K562 (cell line): ENCODE data around the gene SPOUT1. TPM values are rescaled to one million over a fixed set of nuclear protein-coding genes. Genes with fewer than 3 reads are reported as not detected.
A peak's percentile ranks its signal among the peaks of the same experiment; 100 is the strongest.

Source experiments
- CHCHD3 ChIP-seq: fragments of 250-450 bp; sonication (Bioruptor Pico); IDR thresholded peaks from 2 replicates; pipeline ENCODE4 v2.1.2; 2022; ENCODE audit warnings: mild to moderate bottlenecking
- DEAF1 ChIP-seq: fragments of 450-650 bp; formaldehyde crosslinking; IDR thresholded peaks from 2 replicates; pipeline ENCODE4 v1.4.0; 2020; ENCODE audit warnings: mild to moderate bottlenecking, moderate library complexity
- E2F5 ChIP-seq: sonication (generic); formaldehyde crosslinking; IDR thresholded peaks from 2 replicates; pipeline ENCODE4 v1.8.0; 2022; ENCODE audit warnings: mild to moderate bottlenecking, missing genetic modification reagents
- ESRRA ChIP-seq: fragments of 450-650 bp; IDR thresholded peaks from 2 replicates; pipeline ENCODE4 v1.6.1; 2014; ENCODE audit warnings: low read depth, mild to moderate bottlenecking, moderate library complexity, borderline replicate concordance
- FOXK1 ChIP-seq: sonication (generic); formaldehyde crosslinking; IDR thresholded peaks from 2 replicates; pipeline ENCODE4 v1.8.0; 2022; ENCODE audit warnings: missing genetic modification reagents, mild to moderate bottlenecking, borderline replicate concordance
- MEIS2 ChIP-seq: fragments of 450-650 bp; IDR thresholded peaks from 2 replicates; pipeline ENCODE4 v1.6.1; 2014; ENCODE audit warnings: mild to moderate bottlenecking; ENCODE audit not compliant: partially characterized antibody
- PCBP1 ChIP-seq: fragments of 200-400 bp; formaldehyde crosslinking; IDR thresholded peaks from 2 replicates; pipeline ENCODE4 v1.6.1; 2018; ENCODE audit warnings: mild to moderate bottlenecking, low read depth, low read length; ENCODE audit not compliant: poor library complexity, severe bottlenecking
- POLR2G ChIP-seq: fragments of 200-400 bp; formaldehyde crosslinking; IDR thresholded peaks from 2 replicates; pipeline ENCODE4 v1.6.1; 2017; ENCODE audit warnings: low read depth, mild to moderate bottlenecking, antibody characterized with exemption, low read length, moderate library complexity
- REST ChIP-seq, 2 experiments: fragments of 450-650 bp; formaldehyde crosslinking in 1 of 2; IDR thresholded peaks; 2 replicates each; pipeline versions ENCODE4 v1.4.0 to v1.6.1; 2014 to 2020; ENCODE audit warnings: mild to moderate bottlenecking in 2 of 2, borderline replicate concordance in 1 of 2, low read depth in 1 of 2
- SRF ChIP-seq, 2 experiments: fragments of 250-450, 450-650 bp in 1 of 2; sonication (Bioruptor Pico) in 1 of 2; sonication (generic) in 1 of 2; formaldehyde crosslinking; IDR thresholded peaks; 2 replicates each; pipeline versions ENCODE4 v1.5.0 to v1.5.1; 2020 to 2022; ENCODE audit warnings: mild to moderate bottlenecking in 1 of 2, missing genetic modification reagents in 1 of 2
- TAF1 ChIP-seq: IDR thresholded peaks from 2 replicates; pipeline ENCODE4 v1.6.1; 2011; ENCODE audit warnings: mild to moderate bottlenecking, low read length, moderate library complexity; ENCODE audit not compliant: insufficient read depth, control insufficient read depth, severe bottlenecking; ENCODE audit errors: extremely low read depth
- polyA plus RNA-seq, 8 experiments: library from polyadenylated mRNA; depleted of rRNA in 4 of 8; stranded (reverse) in 5 of 8; unstranded in 3 of 8; fragments of >200 nt; fragmentation: Nextera tagmentation in 2 of 8; fragmentation: Illumina TruSeq in 1 of 8; extraction: Ambion mirVana in 2 of 8; extraction: Trizol in 1 of 8; gene quantifications; 2 replicates each; pipeline versions ENCODE4 v1.2.1 to v1.2.3, GENCODE V29; 2011 to 2014; ENCODE audit warnings: inconsistent platforms in 1 of 8, missing spikeins in 1 of 8
- total RNA-seq, 7 experiments: library from RNA; depleted of rRNA in 6 of 7; stranded (reverse); fragments of >200 nt in 6 of 7; fragmentation: Illumina TruSeq in 2 of 7; extraction: Trizol in 2 of 7; gene quantifications; 2 replicates each; pipeline versions ENCODE4 v1.2.1 to v1.2.3, GENCODE V29; 2011 to 2021; ENCODE audit warnings: low replicate concordance in 1 of 7
- TF ChIP-seq, protein P1 (sequence below), 2 experiments: fragments of 450-650 bp in 1 of 2; sonication (generic) in 1 of 2; formaldehyde crosslinking in 1 of 2; IDR thresholded peaks in 1 of 2; conservative IDR thresholded peaks in 1 of 2; 2 replicates each; pipeline versions ENCODE4 v1.6.1 to v1.8.1; 2016 to 2023; ENCODE audit warnings: mild to moderate bottlenecking in 2 of 2, moderate library complexity in 2 of 2, inconsistent platforms in 1 of 2, missing genetic modification reagents in 1 of 2

The SPOUT1 gene
- total and polyA plus RNA-seq, 9 of the 15 experiments (the other 6 are each of a cell fraction or from before 2014, with no cell fraction given), result 10.6 to 121 (median 37.4) TPM

- TF ChIP-seq DEAF1 (CRISPR knock-in tag) (0 out of 2 replicates have a peak, but pooled peaks have one; percentile 5), SRF (CRISPR knock-in tag; IDR thresholded peaks at IDR 0.05) (peak in 1 of 2 experiments; percentile 47; a peak in 1 of 4 replicates), PCBP1 (no peak), TAF1 (peak; percentile 88), E2F5 (CRISPR knock-in tag) (peak; percentile 89), ESRRA (peak; percentile 75), REST (IDR thresholded peaks at IDR 0.05; ENCODE audit: borderline replicate concordance) (peak; percentile 35; the same call in 1 of the 2 replicates), REST (CRISPR knock-in tag; IDR thresholded peaks at IDR 0.05; ENCODE audit: low read depth) (no peak), FOXK1 (peak; percentile 56; the same call in 1 of the 2 replicates), MEIS2 (peak; percentile 92), CHCHD3 (CRISPR knock-in tag) (no peak), POLR2G (peak; percentile 94)
- TF ChIP-seq, protein P1, sequence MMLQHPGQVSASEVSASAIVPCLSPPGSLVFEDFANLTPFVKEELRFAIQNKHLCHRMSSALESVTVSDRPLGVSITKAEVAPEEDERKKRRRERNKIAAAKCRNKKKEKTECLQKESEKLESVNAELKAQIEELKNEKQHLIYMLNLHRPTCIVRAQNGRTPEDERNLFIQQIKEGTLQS (IDR thresholded peaks at IDR 0.05), result no peak
- TF ChIP-seq, protein P1 (CRISPR knock-in tag; conservative IDR thresholded peaks at IDR 0.05), result peak; percentile 69; the same call in 1 of the 2 replicates
Observed at GRCh38 chr9:128818099-128818838, 11.3 kb downstream of the SPOUT1 start, which contains the start of gene ENDOG (continued).
